A549 (cell line): ENCODE results near the gene SYK. TPM values are rescaled to one million over a fixed set of nuclear protein-coding genes. Genes with fewer than 3 reads are reported as not detected.

Experiments
- ATAC-seq, 2 experiments: fragments of 200-7000 bp in 1 of 2; fragments of >200 bp in 1 of 2; cut with Nextera tagmentation in 1 of 2; cut with Tn5 transposase in 1 of 2; 3 replicates each; pipeline versions ENCODE4 v1.8.0 to v1.9.1; 2018 to 2020; ENCODE audit warnings: mild to moderate bottlenecking in 1 of 2, moderate library complexity in 1 of 2
- CTCF ChIA-PET: fragments of 300-600 bp; sonication (Branson Sonifier 250); formaldehyde crosslinking; extraction: SDS; loops from one replicate; lab custom pipeline; 2021; ENCODE audit warnings: antibody characterized with exemption, inconsistent platforms; lab: Yijun Ruan, JAX
- POLR2A ChIA-PET: fragments of 350-600 bp; formaldehyde crosslinking; extraction: SDS; loops from one replicate; lab custom pipeline; 2021; ENCODE audit warnings: antibody characterized with exemption, inconsistent platforms; lab: Yijun Ruan, JAX
- DNase-seq, 2 experiments: peaks; one replicate each; pipeline versions ENCODE4 v3.0.0 to v3.0.0-alpha.2; 2011 to 2016; ENCODE audit warnings: low read depth in 1 of 2, low spot score in 1 of 2
- FAIRE-seq: peaks from 2 replicates; lab custom pipeline; 2011; peaks lifted over from hg19 to GRCh38; lab: Jason Lieb, UNC
- H3K27ac ChIP-seq, 2 experiments: fragments of >200 bp; sonication (Bioruptor Twin); formaldehyde crosslinking; 3 replicates each; pipeline ENCODE4 v1.5.1; 2016 to 2017
- H3K4me1 ChIP-seq: fragments of >200 bp; sonication (Bioruptor Twin); formaldehyde crosslinking; 3 replicates; pipeline ENCODE4 v1.6.1; 2016
- H3K4me2 ChIP-seq: fragments of >200 bp; sonication (Bioruptor Twin); formaldehyde crosslinking; 3 replicates; pipeline ENCODE4 v1.6.1; 2016
- H3K4me3 ChIP-seq: fragments of >200 bp; sonication (Bioruptor Twin); formaldehyde crosslinking; 3 replicates; pipeline ENCODE4 v1.5.1; 2016
- H3K9me3 ChIP-seq: fragments of >200 bp; sonication (Bioruptor Twin); formaldehyde crosslinking; 3 replicates; pipeline ENCODE4 v1.6.1; 2016
- ATOH8 ChIP-seq: fragments of 250-450 bp; sonication (Bioruptor Pico); IDR thresholded peaks from 2 replicates; pipeline ENCODE4 v1.5.0; 2020; ENCODE audit warnings: low read depth, mild to moderate bottlenecking, moderate library complexity
- BCL3 ChIP-seq: fragments of >200 bp; sonication (Bioruptor Twin); formaldehyde crosslinking; IDR thresholded peaks from 3 replicates; pipeline ENCODE4 v1.6.1; 2016
- BHLHE40 ChIP-seq: IDR thresholded peaks from 2 replicates; pipeline ENCODE4 v1.6.1; 2012; ENCODE audit warnings: low read depth, low read length, inconsistent platforms
- CBX2 ChIP-seq: fragments of 200-600 bp; sonication (generic); IDR thresholded peaks from 2 replicates; pipeline ENCODE4 v1.6.1; 2016; ENCODE audit warnings: low read depth, mild to moderate bottlenecking, borderline replicate concordance
- CHD2 ChIP-seq: fragments of 150-350 bp; IDR thresholded peaks from 2 replicates; pipeline ENCODE4 v1.6.1; 2014; ENCODE audit warnings: low read length; ENCODE audit not compliant: partially characterized antibody
- CTCF ChIP-seq: fragments of >200 bp; sonication (Bioruptor Twin); formaldehyde crosslinking; IDR thresholded peaks from 3 replicates; pipeline ENCODE4 v1.5.1; 2016
- EHMT2 ChIP-seq: fragments of 200-600 bp; sonication (generic); IDR thresholded peaks from 2 replicates; pipeline ENCODE4 v1.6.1; 2016; ENCODE audit warnings: antibody characterized with exemption, low read depth, mild to moderate bottlenecking, moderate library complexity
- ESRRA ChIP-seq: fragments of 150-350 bp; IDR thresholded peaks from 2 replicates; pipeline ENCODE4 v1.6.1; 2014; ENCODE audit warnings: mild to moderate bottlenecking, low read length, borderline replicate concordance
- FOSB ChIP-seq: fragments of 250-450 bp; sonication (Bioruptor Pico); IDR thresholded peaks from 2 replicates; pipeline ENCODE4 v1.5.0; 2020; ENCODE audit warnings: mild to moderate bottlenecking, moderate library complexity
- FOSL2 ChIP-seq, 2 experiments: fragments of 450-650 bp in 1 of 2; fragments of >200 bp in 1 of 2; sonication (Bioruptor Twin) in 1 of 2; formaldehyde crosslinking; IDR thresholded peaks; 2 replicates each; pipeline versions ENCODE4 v1.5.0 to v1.6.1; 2016 to 2020; ENCODE audit warnings: mild to moderate bottlenecking in 1 of 2, moderate library complexity in 1 of 2
- GATA3 ChIP-seq: IDR thresholded peaks from 2 replicates; pipeline ENCODE4 v1.6.1; 2012; ENCODE audit warnings: borderline replicate concordance
- HEYL ChIP-seq: fragments of 250-450 bp; sonication (Bioruptor Pico); IDR thresholded peaks from 2 replicates; pipeline ENCODE4 v1.8.0; 2021; ENCODE audit warnings: mild to moderate bottlenecking, moderate library complexity
- HMGXB4 ChIP-seq: fragments of 250-450 bp; sonication (Bioruptor Pico); IDR thresholded peaks from 2 replicates; pipeline ENCODE4 v1.5.0; 2021; ENCODE audit warnings: mild to moderate bottlenecking, moderate library complexity, borderline replicate concordance
- HOXB13 ChIP-seq: fragments of 250-450 bp; sonication (Bioruptor Pico); IDR thresholded peaks from 2 replicates; pipeline ENCODE4 v1.5.0; 2020; ENCODE audit warnings: low read depth, mild to moderate bottlenecking, moderate library complexity
- KDM5A ChIP-seq: fragments of 200-600 bp; sonication (generic); IDR thresholded peaks from 2 replicates; pipeline ENCODE4 v1.6.1; 2016; ENCODE audit warnings: antibody characterized with exemption, mild to moderate bottlenecking
- MAX ChIP-seq: IDR thresholded peaks from 2 replicates; pipeline ENCODE4 v1.6.1; 2012
- MYC ChIP-seq: IDR thresholded peaks from 2 replicates; pipeline ENCODE4 v1.6.1; 2012; ENCODE audit warnings: mild to moderate bottlenecking, inconsistent platforms, low read length, improper control_type of control experiment, borderline replicate concordance
- RAD21 ChIP-seq, 2 experiments: fragments of >200 bp in 1 of 2; sonication (Bioruptor Twin) in 1 of 2; formaldehyde crosslinking in 1 of 2; IDR thresholded peaks in 1 of 2; conservative IDR thresholded peaks in 1 of 2; 2 replicates in 1 of 2; 3 replicates in 1 of 2; pipeline ENCODE4 v1.6.1; 2012 to 2018; ENCODE audit warnings: inconsistent platforms in 1 of 2
- RARB ChIP-seq: fragments of 250-450 bp; sonication (Bioruptor Pico); IDR thresholded peaks from 2 replicates; pipeline ENCODE4 v1.8.0; 2021; ENCODE audit warnings: mild to moderate bottlenecking, moderate library complexity
- RNF2 ChIP-seq: fragments of 200-600 bp; sonication (generic); IDR thresholded peaks from 2 replicates; pipeline ENCODE4 v1.6.1; 2016; ENCODE audit warnings: low read depth, mild to moderate bottlenecking, antibody characterized with exemption, moderate library complexity, borderline replicate concordance
- SMC3 ChIP-seq: fragments of >200 bp; sonication (Bioruptor Twin); formaldehyde crosslinking; IDR thresholded peaks from 3 replicates; pipeline ENCODE4 v1.6.1; 2018; ENCODE audit warnings: inconsistent platforms
- SREBF2 ChIP-seq: fragments of 450-650 bp; IDR thresholded peaks from 2 replicates; pipeline ENCODE4 v1.6.1; 2014; ENCODE audit warnings: mild to moderate bottlenecking, moderate library complexity
- USF2 ChIP-seq: fragments of 450-650 bp; IDR thresholded peaks from 2 replicates; pipeline ENCODE4 v1.6.1; 2014; ENCODE audit warnings: antibody characterized with exemption
- ZC3H11A ChIP-seq: fragments of 450-650 bp; IDR thresholded peaks from 2 replicates; pipeline ENCODE4 v1.6.1; 2014; ENCODE audit warnings: antibody characterized with exemption, mild to moderate bottlenecking
- WGBS: methylation state at CpG from one replicate; pipeline ENCODE4 v1.1.6; 2017; ENCODE audit errors: missing lambda C conversion rate; 5-methylcytosine and 5-hydroxymethylcytosine counted together
- polyA plus RNA-seq, 4 experiments: library from polyadenylated mRNA; depleted of rRNA in 3 of 4; stranded (reverse); fragments of >200 nt; fragmentation: RNase III in 1 of 4; extraction: RNeasy Plus Mini Kit Qiagen cat#74134 plus additional on column Dnase treatment in 1 of 4; gene quantifications; 2 replicates in 3 of 4; 3 replicates in 1 of 4; pipeline ENCODE4 v1.2.3, GENCODE V29; 2011 to 2017

The SYK gene
- polyA plus RNA-seq, 2 of the 4 experiments (the other 2 are of a cell fraction), result 0.01 to 0.03 TPM

- FAIRE-seq (no peak), DNase-seq (no peak), ATAC-seq (peak in 1 of 2 experiments; percentile 5; a peak in 1 of 6 replicates)
- WGBS, result 79% methylated on average over 6 of the region's 14 CpGs
- Histone ChIP-seq H3K4me3 (no peak overlapping the region), H3K27ac (no peak overlapping the region), H3K9me3 (no peaks in the 10 kb centered on the region), H3K4me1 (no peaks in the 10 kb centered on the region), H3K4me2 (no peak overlapping the region)
- CTCF ChIA-PET, result interaction anchor here (0.6 to 9.1 kb wide), 81 partner anchors 8 to 1200 kb away, joined by 3 to 155 read pairs (median 5); partner anchors contain the start of genes NFIL3 and ROR2
- no peak for TF ChIP-seq HMGXB4
- TF ChIP-seq RNF2, result no peak
- no peak for TF ChIP-seq MAX
- TF ChIP-seq CHD2, result no peak
- TF ChIP-seq GATA3, result no peak
- no peak for TF ChIP-seq RAD21 (conservative IDR thresholded peaks at IDR 0.05 in 1 of 2, IDR thresholded peaks at IDR 0.05 in 1 of 2)
- no peak for TF ChIP-seq MYC
- TF ChIP-seq SREBF2, result no peak
- TF ChIP-seq HEYL, result no peak
- no peak for TF ChIP-seq FOSL2 (IDR thresholded peaks at IDR 0.05)
- no peak for TF ChIP-seq FOSL2 (CRISPR knock-in tag; IDR thresholded peaks at IDR 0.05)
- TF ChIP-seq FOSB (CRISPR knock-in tag), result no peak
- no peak for TF ChIP-seq RARB
- no peak for TF ChIP-seq EHMT2
- TF ChIP-seq KDM5A, result no peak
- TF ChIP-seq, all 56 proteins: peak for 0
- POLR2A ChIA-PET, result interaction anchor here (1.3 kb wide), 1 partner anchor 511 kb away, joined by 3 read pairs; no protein-coding TSS in a partner anchor
Observed at GRCh38 chr9:90914196-90914595, 112.6 kb downstream of the SYK start.

- no peak overlapping the region for H3K27ac ChIP-seq
- DNase-seq (peak; percentile 79 to 87), ATAC-seq (peak; percentile 89 to 99), FAIRE-seq (peak; percentile 81)
- no peaks in the 10 kb centered on the region for H3K9me3 ChIP-seq
- 2% methylated on average over 7 of the region's 7 CpGs for WGBS
- no peaks in the 10 kb centered on the region for H3K4me1 ChIP-seq
- no peak overlapping the region for H3K4me2 ChIP-seq
- H3K4me3 ChIP-seq, result no peak overlapping the region
- CTCF ChIA-PET, result interaction anchor here (0.5 to 9.1 kb wide), 103 partner anchors 9 to 1036 kb away, joined by 3 to 155 read pairs (median 4); partner anchors contain the start of gene NFIL3
- no peak for TF ChIP-seq HEYL
- TF ChIP-seq ESRRA, result no peak
- peak; percentile 95 for TF ChIP-seq RAD21 (conservative IDR thresholded peaks at IDR 0.05 in 1 of 2, IDR thresholded peaks at IDR 0.05 in 1 of 2)
- no peak for TF ChIP-seq SREBF2
- TF ChIP-seq HOXB13 (CRISPR knock-in tag), result no peak
- TF ChIP-seq SMC3, result peak; percentile 93
- TF ChIP-seq ATOH8 (CRISPR knock-in tag), result no peak
- TF ChIP-seq CBX2, result no peak
- peak; percentile 83 for TF ChIP-seq CTCF
- TF ChIP-seq USF2, result no peak
- no peak for TF ChIP-seq GATA3
- TF ChIP-seq KDM5A, result no peak
- no peak for TF ChIP-seq BCL3
- TF ChIP-seq BHLHE40, result no peak
- no peak for TF ChIP-seq FOSB (CRISPR knock-in tag)
- no peak for TF ChIP-seq ZC3H11A
- POLR2A ChIA-PET, result interaction anchor here (1.3 kb wide), 2 partner anchors 510 to 511 kb away, joined by 3 to 4 read pairs; no protein-coding TSS in a partner anchor
Observed at GRCh38 chr9:90914868-90915483, 113.4 kb downstream of the SYK start.
